Measurements from ENCODE around the gene KCNJ10. TPM values are rescaled to one million over a fixed set of nuclear protein-coding genes. Genes with fewer than 3 reads are reported as not detected.

The KCNJ10 gene
- polyA plus RNA-seq, 1 experiment = not detected

GRCh38 chr1:159993911-159994310, 76.0 kb downstream of the KCNJ10 start:
- Histone ChIP-seq H3K4me3 (ENCODE audit: low read depth, low read length) (no peak overlapping the region), H3K27me3 (ENCODE audit: control insufficient read depth, insufficient read depth, low read length) (peaks cover 3% of the 10 kb centered on the region), H3K27ac (ENCODE audit: low read depth, low read length) (no peak overlapping the region), H3K9me3 (ENCODE audit: control insufficient read depth, insufficient read depth, low read length) (no peaks in the 10 kb centered on the region)
- ChIA-PET POLR2A (no interaction called here), CTCF (interaction anchor here (6.3 kb wide), 1 partner anchor 13 kb away, joined by 68 read pairs; no protein-coding TSS in a partner anchor)
- no peak for DNase-seq (ENCODE audit: low read depth, low spot score)
- no peak for TF ChIP-seq CTCF (IDR thresholded peaks at IDR 0.05; ENCODE audit: low read depth, low read length)

GRCh38 chr1:159992161-159992560, 77.8 kb downstream of the KCNJ10 start:
- Histone ChIP-seq H3K27me3 (ENCODE audit: control insufficient read depth, insufficient read depth, low read length) (peaks cover 5% of the 10 kb centered on the region), H3K27ac (ENCODE audit: low read depth, low read length) (no peak overlapping the region), H3K4me3 (ENCODE audit: low read depth, low read length) (no peak overlapping the region), H3K9me3 (ENCODE audit: control insufficient read depth, insufficient read depth, low read length) (no peaks in the 10 kb centered on the region)
- TF ChIP-seq CTCF (IDR thresholded peaks at IDR 0.05; ENCODE audit: low read depth, low read length) = no peak
- ChIA-PET POLR2A (no interaction called here), CTCF (interaction anchor here (6.3 kb wide), 1 partner anchor 15 kb away, joined by 68 read pairs; no protein-coding TSS in a partner anchor)
- DNase-seq (ENCODE audit: low read depth, low spot score) = no peak

- Histone ChIP-seq H3K27ac (ENCODE audit: low read depth, low read length) (no peak overlapping the region), H3K27me3 (ENCODE audit: control insufficient read depth, insufficient read depth, low read length) (peaks cover 5% of the 10 kb centered on the region), H3K9me3 (ENCODE audit: control insufficient read depth, insufficient read depth, low read length) (no peaks in the 10 kb centered on the region), H3K4me3 (ENCODE audit: low read depth, low read length) (no peak overlapping the region)
- no peak for TF ChIP-seq CTCF (IDR thresholded peaks at IDR 0.05; ENCODE audit: low read depth, low read length)
- no peak for DNase-seq (ENCODE audit: low read depth, low spot score)
- ChIA-PET POLR2A (no interaction called here), CTCF (interaction anchor here (6.3 kb wide), 1 partner anchor 15 kb away, joined by 68 read pairs; no protein-coding TSS in a partner anchor)
Measured at GRCh38 chr1:159991513-159991912, 78.4 kb downstream of the KCNJ10 start.

- DNase-seq (ENCODE audit: low read depth, low spot score) = no peak
- no peak for TF ChIP-seq CTCF (IDR thresholded peaks at IDR 0.05; ENCODE audit: low read depth, low read length)
- Histone ChIP-seq H3K4me3 (ENCODE audit: low read depth, low read length) (no peak overlapping the region), H3K9me3 (ENCODE audit: control insufficient read depth, insufficient read depth, low read length) (no peaks in the 10 kb centered on the region), H3K27ac (ENCODE audit: low read depth, low read length) (no peak overlapping the region), H3K27me3 (ENCODE audit: control insufficient read depth, insufficient read depth, low read length) (peaks cover 11% of the 10 kb centered on the region)
- CTCF ChIA-PET = interaction anchor here (0.8 to 2.1 kb wide), 2 partner anchors 17 to 53 kb away, joined by 3 to 21 read pairs; no protein-coding TSS in a partner anchor
- POLR2A ChIA-PET = no interaction called here
Measured at GRCh38 chr1:159990005-159990404, 80.0 kb downstream of the KCNJ10 start.

DNA sequence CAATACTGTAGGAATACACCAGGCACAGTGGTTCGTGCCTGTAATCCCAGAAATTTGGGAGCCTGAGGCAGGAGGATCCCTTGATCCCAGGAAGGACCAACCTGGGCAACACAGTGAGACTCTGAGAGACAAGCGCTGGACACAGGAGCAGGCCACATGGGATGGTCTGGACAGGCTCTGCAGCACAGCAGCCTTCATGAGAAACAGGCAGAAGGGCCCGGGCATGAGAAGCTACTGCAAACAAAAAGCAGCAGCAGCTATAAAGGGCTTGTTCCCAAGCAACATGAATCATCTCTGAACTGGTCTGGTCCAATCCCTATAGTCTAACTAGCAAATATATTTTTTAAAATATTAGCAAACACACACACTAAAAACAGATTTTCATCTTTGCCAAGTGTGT, 80.4 kb downstream of the KCNJ10 start:
- H3K9me3 ChIP-seq (ENCODE audit: control insufficient read depth, insufficient read depth, low read length) = no peaks in the 10 kb centered on the region
- no peak for TF ChIP-seq CTCF (IDR thresholded peaks at IDR 0.05; ENCODE audit: low read depth, low read length)
- no peak overlapping the region for H3K4me3 ChIP-seq (ENCODE audit: low read depth, low read length)
- peaks cover 11% of the 10 kb centered on the region for H3K27me3 ChIP-seq (ENCODE audit: control insufficient read depth, insufficient read depth, low read length)
- DNase-seq (ENCODE audit: low read depth, low spot score) = no peak
- CTCF ChIA-PET = interaction anchor here (0.8 to 2.1 kb wide), 2 partner anchors 17 to 53 kb away, joined by 3 to 21 read pairs; no protein-coding TSS in a partner anchor
- no peak overlapping the region for H3K27ac ChIP-seq (ENCODE audit: low read depth, low read length)
- POLR2A ChIA-PET = no interaction called here
